ENCODE data around the gene POLRMT. TPM values are rescaled to one million over a fixed set of nuclear protein-coding genes. Genes with fewer than 3 reads are reported as not detected.

The POLRMT gene
- total and polyA plus RNA-seq, 4 donors, result 16.0 to 41.4 (median 35.1) TPM

DNA sequence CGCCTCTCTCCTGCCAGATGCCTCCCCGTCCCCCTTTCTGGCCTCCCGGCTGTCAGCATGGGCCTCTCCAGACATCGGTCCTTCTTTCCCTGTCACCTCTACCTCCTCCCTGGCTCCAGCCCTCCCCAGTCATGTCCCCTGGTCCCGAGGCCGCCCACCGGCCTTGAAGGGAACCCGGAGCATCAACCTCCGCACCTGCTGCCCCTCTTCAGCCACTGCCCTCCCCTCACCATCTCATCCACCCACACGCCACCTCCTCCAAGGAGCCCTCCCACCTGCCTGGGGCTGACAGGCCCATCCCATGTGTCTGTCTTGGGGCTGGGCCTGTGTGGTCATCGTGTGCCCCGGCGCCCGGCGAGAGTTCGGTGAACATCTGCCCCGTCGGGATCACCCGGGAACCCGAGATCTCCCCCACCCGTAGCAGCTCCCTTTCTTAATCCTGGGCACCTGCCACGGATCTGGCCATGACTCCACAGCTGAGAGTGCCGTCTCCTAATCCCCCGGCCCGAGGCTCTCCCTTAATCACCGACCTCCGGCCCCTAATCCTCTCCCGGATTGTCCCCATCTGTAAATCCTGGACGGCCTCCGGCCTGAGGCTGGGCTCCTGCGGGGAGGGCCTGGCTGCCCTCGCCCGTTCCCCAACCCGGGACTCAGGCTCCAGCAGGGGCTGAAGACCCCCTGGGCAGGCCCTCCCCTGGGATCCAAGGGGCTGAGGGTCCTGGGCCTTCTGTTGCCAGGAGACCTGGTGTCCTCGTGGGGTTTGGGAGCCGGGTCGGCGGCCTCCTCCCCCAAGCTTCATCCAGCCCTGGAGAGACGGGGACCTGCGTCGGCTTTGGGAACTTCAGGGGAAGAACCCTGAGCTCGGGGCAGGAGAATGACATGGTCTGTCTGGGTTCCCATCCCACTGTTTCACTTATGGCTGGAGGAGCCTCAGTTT, 37.7 kb downstream of the POLRMT start:
- no peak for DNase-seq (ENCODE audit: low spot score)

GRCh38 chr19:594265-594870, 39.0 kb downstream of the POLRMT start:
- Histone ChIP-seq H3K27me3 (ENCODE audit: control insufficient read depth in 4 of 4, insufficient read depth in 4 of 4, low read length in 3 of 4) (peaks cover 0 to 15% (median 0%) of the 10 kb centered on the region in 4 donors), H3K36me3 (ENCODE audit: control insufficient read depth in 4 of 4, insufficient read depth in 3 of 4, low read depth in 1 of 4, low read length in 3 of 4) (no peaks in the 10 kb centered on the region), H3K9ac (ENCODE audit: low read depth in 1 of 2, low read length in 2 of 2) (no peak overlapping the region), H3K4me1 (ENCODE audit: control insufficient read depth in 4 of 4, insufficient read depth in 4 of 4, low read length in 3 of 4) (peaks cover 0 to 2% (median under 1%) of the 10 kb centered on the region in 4 donors), H3K27ac (ENCODE audit: low read depth in 1 of 2, low read length in 2 of 2) (no peak overlapping the region), H3K4me3 (ENCODE audit: low read depth in 1 of 3, low read length in 3 of 3) (no peak overlapping the region), H3K9me3 (ENCODE audit: control insufficient read depth in 4 of 4, low read length in 3 of 4) (no peaks in the 10 kb centered on the region)
- WGBS, result 74% methylated on average over 24 of the region's 24 CpGs
- no peak for DNase-seq (ENCODE audit: low spot score)
- TF ChIP-seq, protein P1, sequence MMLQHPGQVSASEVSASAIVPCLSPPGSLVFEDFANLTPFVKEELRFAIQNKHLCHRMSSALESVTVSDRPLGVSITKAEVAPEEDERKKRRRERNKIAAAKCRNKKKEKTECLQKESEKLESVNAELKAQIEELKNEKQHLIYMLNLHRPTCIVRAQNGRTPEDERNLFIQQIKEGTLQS (IDR thresholded peaks at IDR 0.05), result no peak
- TF ChIP-seq HNF4G (IDR thresholded peaks at IDR 0.05), result no peak
- no peak for TF ChIP-seq FOXA2 (IDR thresholded peaks at IDR 0.05)
- no peak for TF ChIP-seq TAF1 (conservative IDR thresholded peaks at IDR 0.05)

More for the DNA sequence above, 37.7 kb downstream of the POLRMT start:
- TF ChIP-seq FOXA1 (IDR thresholded peaks at IDR 0.05), result no peak
- no peaks in the 10 kb centered on the region for H3K4me1 ChIP-seq (ENCODE audit: control insufficient read depth in 4 of 4, insufficient read depth in 4 of 4, low read length in 3 of 4)
- peaks cover 0 to 11% (median 0%) of the 10 kb centered on the region in 4 donors for H3K27me3 ChIP-seq (ENCODE audit: control insufficient read depth in 4 of 4, insufficient read depth in 4 of 4, low read length in 3 of 4)
- H3K27ac ChIP-seq (ENCODE audit: low read depth in 1 of 2, low read length in 2 of 2), result no peak overlapping the region
- WGBS, result 81% methylated on average over 42 of the region's 42 CpGs
- H3K9ac ChIP-seq (ENCODE audit: low read depth in 1 of 2, low read length in 2 of 2), result no peak overlapping the region
- no peaks in the 10 kb centered on the region for H3K36me3 ChIP-seq (ENCODE audit: control insufficient read depth in 4 of 4, insufficient read depth in 3 of 4, low read depth in 1 of 4, low read length in 3 of 4)
- no peak overlapping the region for H3K4me3 ChIP-seq (ENCODE audit: low read depth in 1 of 3, low read length in 3 of 3)
- H3K9me3 ChIP-seq (ENCODE audit: control insufficient read depth in 4 of 4, low read length in 3 of 4), result no peaks in the 10 kb centered on the region

- peaks cover 0 to 4% (median 2%) of the 10 kb centered on the region in 4 donors for H3K4me1 ChIP-seq (ENCODE audit: control insufficient read depth in 4 of 4, insufficient read depth in 4 of 4, low read length in 3 of 4)
- TF ChIP-seq EGR1 (IDR thresholded peaks at IDR 0.05; ENCODE audit: low read depth in 2 of 2), result no peak
- TF ChIP-seq, protein P2, sequence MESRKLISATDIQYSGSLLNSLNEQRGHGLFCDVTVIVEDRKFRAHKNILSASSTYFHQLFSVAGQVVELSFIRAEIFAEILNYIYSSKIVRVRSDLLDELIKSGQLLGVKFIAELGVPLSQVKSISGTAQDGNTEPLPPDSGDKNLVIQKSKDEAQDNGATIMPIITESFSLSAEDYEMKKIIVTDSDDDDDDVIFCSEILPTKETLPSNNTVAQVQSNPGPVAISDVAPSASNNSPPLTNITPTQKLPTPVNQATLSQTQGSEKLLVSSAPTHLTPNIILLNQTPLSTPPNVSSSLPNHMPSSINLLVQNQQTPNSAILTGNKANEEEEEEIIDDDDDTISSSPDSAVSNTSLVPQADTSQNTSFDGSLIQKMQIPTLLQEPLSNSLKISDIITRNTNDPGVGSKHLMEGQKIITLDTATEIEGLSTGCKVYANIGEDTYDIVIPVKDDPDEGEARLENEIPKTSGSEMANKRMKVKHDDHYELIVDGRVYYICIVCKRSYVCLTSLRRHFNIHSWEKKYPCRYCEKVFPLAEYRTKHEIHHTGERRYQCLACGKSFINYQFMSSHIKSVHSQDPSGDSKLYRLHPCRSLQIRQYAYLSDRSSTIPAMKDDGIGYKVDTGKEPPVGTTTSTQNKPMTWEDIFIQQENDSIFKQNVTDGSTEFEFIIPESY (IDR thresholded peaks at IDR 0.05), result no peak
- no peak for TF ChIP-seq YY1 (IDR thresholded peaks at IDR 0.05)
- TF ChIP-seq RAD21 (IDR thresholded peaks at IDR 0.05), result no peak
- TF ChIP-seq NR2F2 (IDR thresholded peaks at IDR 0.05), result no peak
- no peak for TF ChIP-seq RXRA (IDR thresholded peaks at IDR 0.05)
- no peak for TF ChIP-seq JUND (IDR thresholded peaks at IDR 0.05)
- TF ChIP-seq FOXA2 (IDR thresholded peaks at IDR 0.05), result no peak
- TF ChIP-seq, protein P3, sequence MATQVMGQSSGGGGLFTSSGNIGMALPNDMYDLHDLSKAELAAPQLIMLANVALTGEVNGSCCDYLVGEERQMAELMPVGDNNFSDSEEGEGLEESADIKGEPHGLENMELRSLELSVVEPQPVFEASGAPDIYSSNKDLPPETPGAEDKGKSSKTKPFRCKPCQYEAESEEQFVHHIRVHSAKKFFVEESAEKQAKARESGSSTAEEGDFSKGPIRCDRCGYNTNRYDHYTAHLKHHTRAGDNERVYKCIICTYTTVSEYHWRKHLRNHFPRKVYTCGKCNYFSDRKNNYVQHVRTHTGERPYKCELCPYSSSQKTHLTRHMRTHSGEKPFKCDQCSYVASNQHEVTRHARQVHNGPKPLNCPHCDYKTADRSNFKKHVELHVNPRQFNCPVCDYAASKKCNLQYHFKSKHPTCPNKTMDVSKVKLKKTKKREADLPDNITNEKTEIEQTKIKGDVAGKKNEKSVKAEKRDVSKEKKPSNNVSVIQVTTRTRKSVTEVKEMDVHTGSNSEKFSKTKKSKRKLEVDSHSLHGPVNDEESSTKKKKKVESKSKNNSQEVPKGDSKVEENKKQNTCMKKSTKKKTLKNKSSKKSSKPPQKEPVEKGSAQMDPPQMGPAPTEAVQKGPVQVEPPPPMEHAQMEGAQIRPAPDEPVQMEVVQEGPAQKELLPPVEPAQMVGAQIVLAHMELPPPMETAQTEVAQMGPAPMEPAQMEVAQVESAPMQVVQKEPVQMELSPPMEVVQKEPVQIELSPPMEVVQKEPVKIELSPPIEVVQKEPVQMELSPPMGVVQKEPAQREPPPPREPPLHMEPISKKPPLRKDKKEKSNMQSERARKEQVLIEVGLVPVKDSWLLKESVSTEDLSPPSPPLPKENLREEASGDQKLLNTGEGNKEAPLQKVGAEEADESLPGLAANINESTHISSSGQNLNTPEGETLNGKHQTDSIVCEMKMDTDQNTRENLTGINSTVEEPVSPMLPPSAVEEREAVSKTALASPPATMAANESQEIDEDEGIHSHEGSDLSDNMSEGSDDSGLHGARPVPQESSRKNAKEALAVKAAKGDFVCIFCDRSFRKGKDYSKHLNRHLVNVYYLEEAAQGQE (IDR thresholded peaks at IDR 0.05), result no peak
- no peak for TF ChIP-seq MAX (IDR thresholded peaks at IDR 0.05)
- TF ChIP-seq HNF4G (IDR thresholded peaks at IDR 0.05), result no peak
- H3K27me3 ChIP-seq (ENCODE audit: control insufficient read depth in 4 of 4, insufficient read depth in 4 of 4, low read length in 3 of 4), result peaks cover 0 to 15% (median 2%) of the 10 kb centered on the region in 4 donors
- no peak overlapping the region for H3K9ac ChIP-seq (ENCODE audit: low read depth in 1 of 2, low read length in 2 of 2)
- H3K4me3 ChIP-seq (ENCODE audit: low read depth in 1 of 3, low read length in 3 of 3), result no peak overlapping the region
- no peaks in the 10 kb centered on the region for H3K36me3 ChIP-seq (ENCODE audit: control insufficient read depth in 4 of 4, insufficient read depth in 3 of 4, low read depth in 1 of 4, low read length in 3 of 4)
- WGBS, result 62% methylated on average over 9 of the region's 9 CpGs
- no peak for DNase-seq (ENCODE audit: low spot score)
- no peak overlapping the region for H3K27ac ChIP-seq (ENCODE audit: low read depth in 1 of 2, low read length in 2 of 2)
- H3K9me3 ChIP-seq (ENCODE audit: control insufficient read depth in 4 of 4, low read length in 3 of 4), result no peaks in the 10 kb centered on the region
These were observed 39.8 kb downstream of the POLRMT start for GRCh38 chr19:593505-593904.

Data from liver (tissue), 9 donors.